Fibroblast of skin of scalp (primary cell): ENCODE results near the gene PFKFB4.

Experiments used
- DNase-seq: peaks from one replicate; pipeline ENCODE4 v3.0.0-alpha.2; 2013

The PFKFB4 gene

DNA sequence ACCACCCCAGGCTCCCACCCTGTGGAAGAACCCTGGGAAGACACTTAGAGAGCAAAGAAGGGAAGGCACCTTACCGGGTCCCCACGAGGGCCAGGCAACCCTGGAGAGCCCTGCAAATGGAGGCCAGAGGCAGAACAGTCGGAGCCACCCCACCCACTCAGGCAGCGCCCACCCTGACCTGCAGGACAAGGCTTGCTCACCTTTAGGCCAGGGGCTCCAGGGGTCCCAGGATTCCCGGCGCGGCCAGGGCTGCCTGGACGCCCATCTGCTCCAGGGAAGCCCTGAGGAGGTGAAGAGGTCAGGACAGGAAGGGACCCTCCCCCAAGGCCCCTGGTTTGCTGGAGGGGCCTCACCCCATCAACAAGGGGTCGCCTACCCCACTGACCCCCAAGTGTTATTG is 28.2 kb upstream of the PFKFB4 start:
- DNase-seq: no peak

DNA sequence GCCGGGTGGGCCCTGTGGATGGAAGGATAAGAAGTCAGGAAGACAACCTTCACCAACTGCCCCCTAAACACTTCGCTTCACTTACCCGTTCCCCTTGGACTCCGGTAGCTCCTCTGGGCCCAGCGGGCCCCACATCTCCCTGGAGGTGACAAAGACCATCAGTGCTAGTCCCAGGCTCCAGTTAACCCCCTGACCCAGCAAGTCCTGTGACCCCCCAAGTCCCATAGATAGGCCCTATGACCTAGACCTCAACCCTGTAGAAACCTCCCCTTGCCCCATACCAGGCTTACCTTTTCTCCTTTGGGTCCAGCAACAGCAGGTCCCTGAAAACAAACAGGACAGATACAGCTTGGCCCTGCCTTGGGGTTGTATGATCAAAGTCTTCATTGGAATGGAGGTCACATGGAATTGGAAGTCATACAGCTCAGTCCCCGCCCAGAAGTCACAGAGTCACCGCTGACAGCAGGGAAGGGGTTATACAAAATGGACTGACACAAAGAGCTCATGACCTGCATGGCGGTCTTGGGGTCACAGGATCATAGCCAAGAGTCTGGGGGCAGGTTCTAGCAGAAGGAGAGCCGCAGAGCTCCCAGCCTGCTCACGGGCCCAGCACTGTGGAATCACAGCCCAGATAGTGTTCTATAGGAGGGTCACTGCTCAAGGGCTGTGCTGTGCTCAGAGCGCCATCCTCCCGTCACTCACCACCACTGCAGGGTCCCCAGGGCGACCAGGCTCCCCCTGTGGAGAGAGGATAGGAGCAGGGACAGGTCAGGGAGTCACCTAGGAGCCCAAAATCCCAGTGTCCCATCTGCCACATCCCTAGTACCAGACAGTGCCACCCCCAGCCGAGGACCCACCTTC is 25.2 kb upstream of the PFKFB4 start:
- DNase-seq: no peak

DNA sequence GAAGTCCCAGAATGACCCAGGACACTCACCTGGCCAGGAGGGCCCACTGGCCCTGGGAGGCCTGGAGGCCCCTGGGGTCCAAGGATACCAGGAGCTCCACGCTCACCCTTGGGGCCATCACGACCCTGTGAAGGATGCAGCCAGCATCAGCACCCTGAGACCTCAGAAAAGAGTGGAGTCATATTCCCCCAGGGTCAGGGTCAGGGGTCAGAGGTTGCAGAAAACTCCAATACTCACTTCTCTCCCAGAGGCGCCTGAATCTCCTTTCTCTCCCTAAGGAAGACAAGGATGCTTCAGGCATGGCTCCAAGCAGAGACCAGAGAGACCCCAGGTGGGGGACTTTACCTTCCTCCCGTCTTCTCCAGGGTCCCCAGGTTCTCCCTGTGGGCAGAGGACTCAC is 20.0 kb upstream of the PFKFB4 start:
- no peak for DNase-seq

DNA sequence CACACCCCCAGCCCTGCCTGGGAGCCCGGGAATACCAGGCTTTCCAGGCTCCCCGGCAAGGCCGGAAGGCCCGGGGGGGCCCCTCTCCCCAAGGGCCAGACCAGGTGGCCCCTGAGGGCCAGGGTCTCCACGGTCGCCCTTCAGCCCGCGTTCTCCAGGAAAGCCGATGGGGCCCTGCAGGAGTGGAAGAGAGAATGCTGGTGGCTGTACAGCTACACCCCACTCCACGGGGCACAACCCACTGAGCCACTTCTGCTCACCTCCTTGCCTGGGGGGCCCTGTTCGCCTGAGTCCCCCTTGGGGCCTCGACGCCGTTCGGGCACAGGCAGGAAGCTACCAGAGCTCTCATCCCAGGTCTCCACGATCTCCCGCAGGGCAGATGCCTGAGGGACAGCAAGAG is 18.8 kb upstream of the PFKFB4 start:
- no peak for DNase-seq

DNA sequence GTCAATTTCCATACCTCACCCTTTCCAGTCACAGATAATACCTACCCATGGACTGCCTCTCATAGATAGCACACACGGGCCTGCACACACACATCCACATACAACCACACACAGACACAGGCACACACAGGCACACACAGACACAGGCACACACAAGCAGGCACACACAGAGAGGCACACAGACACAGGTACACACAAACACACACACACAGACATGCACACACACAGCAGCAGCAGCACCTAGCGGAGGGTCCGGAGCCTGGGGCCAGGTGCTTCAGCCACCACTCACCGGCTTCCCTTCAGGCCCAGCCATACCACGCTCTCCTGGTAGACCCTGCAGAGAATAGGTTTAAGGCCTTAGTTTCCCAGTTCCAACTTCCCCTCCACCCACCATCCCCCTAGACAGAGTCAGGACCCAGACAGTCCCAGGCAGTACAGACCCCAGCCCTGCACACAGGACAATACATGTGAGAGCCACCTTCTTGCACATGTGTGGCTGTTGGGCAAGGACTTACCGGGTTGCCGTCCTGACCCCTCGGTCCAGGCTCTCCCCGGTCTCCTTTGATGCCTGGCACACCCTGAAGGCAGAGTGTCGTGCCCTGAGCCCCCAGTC is 17.5 kb upstream of the PFKFB4 start:
- DNase-seq: no peak

DNA sequence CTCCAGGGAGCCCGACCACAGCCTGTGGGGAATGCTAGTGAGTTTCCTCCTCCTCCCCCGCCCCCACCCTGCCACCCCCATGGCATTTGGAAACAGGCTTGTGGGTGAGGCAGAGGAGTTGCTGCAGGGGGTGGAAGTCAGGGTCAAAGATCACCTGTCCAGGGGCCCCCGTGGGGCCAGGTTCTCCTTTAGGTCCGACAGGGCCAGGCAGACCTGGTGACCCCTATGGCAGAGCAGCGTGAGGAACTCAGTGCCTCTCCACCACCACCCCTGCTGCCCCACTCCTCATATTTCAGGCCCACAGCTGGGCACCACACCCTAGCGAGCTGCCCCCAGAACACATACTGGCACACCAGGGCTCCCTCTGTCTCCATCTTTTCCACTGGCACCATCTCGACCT is 15.9 kb upstream of the PFKFB4 start:
- DNase-seq: no peak

DNA sequence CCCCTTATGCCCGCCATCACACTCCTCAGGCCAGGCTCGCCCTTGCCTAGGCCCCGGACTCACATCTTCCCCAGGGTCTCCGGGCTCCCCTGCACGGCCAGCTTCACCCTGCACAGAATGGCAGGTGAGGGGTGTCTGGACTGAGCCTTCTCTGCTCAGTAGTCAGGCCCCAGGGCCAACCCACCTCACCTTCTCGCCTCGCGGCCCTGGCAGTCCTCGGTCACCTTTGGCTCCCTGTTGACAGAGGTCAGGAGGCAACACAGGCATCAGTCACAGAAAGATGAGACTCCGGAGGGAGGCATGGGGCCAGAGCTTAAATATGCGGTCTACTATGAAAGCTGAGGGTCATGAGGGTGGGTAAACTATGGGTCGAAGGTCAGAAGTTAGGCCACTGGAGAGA is 15.3 kb upstream of the PFKFB4 start:
- DNase-seq: no peak

DNA sequence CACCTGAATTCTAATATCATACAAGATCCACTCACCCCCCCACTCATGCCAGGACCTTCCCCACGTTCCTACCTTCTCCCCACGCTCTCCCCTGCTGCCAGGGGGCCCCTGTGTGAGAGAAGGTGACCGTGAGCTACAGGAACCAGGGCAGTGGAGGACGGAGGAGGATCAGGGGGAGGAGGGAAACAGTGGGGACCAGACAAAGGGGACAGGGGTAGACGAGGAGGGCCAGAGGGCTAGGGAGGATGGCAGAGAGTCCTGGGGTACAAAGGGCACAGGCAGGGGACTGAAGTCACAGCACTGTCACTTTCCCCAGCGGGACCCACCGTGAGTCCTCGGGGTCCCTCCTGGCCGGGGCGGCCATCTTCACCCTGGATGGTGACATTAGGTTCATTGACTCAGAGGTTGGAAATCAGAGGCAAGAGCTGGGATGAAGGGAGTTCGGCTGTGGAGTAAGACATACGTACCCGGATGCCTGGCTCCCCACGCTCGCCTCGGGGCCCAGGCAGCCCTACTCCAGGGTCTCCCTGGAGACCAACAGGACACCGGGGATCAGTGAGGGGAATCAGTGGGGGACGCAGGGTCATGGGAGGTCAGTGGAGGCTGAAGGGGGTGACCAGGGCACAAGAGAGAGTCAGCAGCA is 13.3 kb upstream of the PFKFB4 start:
- DNase-seq: no peak

DNA sequence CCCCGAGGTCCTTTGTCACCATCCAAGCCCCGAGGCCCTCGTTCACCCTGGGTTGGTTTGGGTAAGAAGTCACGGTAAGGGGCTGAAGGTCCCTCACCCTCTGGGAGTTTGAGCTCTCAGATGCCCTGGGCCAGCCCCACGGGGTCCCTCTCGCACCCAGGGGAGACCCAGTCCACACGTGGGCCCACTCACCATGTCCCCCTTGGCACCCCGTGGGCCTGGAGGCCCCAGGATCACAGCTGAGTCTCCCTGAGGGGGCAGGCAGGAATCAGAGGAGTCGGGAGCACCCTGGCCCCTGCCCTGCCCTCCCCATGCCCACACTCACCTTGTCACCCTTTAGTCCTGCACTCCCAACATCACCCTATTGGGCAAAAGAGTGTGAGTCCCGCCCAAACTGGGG is 12.8 kb upstream of the PFKFB4 start:
- no peak for DNase-seq

DNA sequence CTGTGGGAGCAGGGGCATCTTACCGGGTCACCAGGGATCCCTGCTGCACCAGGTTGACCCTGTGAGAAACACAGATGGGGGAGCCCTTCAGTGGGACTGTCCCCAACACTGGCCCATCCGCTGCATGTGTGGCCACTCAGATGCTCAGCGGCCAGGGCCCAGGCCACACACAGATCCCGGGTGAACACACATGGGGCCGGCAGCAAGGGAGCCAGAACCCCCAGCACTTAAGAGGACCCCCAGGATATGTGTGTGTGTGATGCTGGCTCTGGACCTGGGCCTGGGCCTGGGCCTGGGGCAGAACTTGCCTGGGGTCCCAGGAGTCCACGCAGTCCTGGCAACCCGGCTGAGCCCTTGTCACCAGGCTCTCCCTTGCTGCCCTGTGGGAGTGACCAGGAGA is 11.9 kb upstream of the PFKFB4 start:
- DNase-seq: no peak

DNA sequence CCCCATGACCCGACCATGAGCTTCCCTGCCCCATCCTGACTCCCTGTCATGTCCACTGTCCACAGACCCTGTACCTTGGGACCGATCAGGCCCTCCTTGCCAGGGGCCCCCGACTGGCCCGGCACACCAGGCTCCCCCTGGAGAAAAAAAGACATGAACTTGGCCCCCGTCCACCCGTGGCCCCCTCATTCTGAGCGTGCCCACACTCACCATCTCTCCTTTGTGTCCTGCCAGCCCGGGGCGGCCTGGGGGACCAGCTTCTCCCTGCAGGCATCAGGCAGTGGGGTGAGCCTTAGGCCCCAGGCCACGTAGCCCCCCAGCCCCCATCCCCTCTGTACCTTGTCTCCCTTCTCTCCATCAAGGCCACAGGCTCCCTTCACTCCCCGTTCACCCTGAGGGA is 10.9 kb upstream of the PFKFB4 start:
- no peak for DNase-seq

DNA sequence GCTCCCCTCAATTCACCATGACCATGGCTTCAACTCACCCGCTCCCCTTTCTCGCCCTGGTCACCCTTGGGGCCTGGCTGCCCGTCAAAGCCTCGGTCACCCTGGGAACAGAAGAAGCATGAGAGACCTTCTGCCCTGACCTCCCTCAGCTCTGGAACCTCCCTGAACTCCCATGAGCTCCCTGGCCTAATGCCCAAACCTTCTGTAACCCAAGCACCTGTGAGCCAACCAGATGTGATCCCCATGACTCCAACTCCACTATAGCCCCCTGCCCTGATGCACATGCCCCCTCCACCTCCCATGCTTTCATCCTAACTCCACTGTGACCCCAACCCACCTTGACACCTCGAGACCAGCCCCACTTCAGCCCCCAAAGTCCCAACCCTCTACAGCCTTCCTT is 10.5 kb upstream of the PFKFB4 start:
- no peak for DNase-seq

DNA sequence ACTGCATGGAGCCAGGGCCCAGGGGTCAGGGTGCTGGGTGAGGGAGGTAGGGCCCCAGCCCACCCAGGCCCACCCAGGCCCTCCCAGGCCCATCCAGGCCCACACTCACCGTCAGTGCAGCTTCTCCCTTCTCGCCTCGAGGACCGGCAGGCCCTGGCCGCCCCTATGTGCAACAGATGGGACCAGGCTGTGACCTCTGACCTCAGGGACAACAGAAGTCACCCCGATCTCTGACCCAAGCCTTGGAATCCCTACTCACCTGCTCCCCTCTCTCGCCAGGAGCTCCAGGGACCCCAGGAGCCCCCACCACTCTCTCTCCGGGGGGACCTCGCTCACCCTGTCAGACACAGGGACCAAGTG is 9.8 kb upstream of the PFKFB4 start:
- DNase-seq: no peak

DNA sequence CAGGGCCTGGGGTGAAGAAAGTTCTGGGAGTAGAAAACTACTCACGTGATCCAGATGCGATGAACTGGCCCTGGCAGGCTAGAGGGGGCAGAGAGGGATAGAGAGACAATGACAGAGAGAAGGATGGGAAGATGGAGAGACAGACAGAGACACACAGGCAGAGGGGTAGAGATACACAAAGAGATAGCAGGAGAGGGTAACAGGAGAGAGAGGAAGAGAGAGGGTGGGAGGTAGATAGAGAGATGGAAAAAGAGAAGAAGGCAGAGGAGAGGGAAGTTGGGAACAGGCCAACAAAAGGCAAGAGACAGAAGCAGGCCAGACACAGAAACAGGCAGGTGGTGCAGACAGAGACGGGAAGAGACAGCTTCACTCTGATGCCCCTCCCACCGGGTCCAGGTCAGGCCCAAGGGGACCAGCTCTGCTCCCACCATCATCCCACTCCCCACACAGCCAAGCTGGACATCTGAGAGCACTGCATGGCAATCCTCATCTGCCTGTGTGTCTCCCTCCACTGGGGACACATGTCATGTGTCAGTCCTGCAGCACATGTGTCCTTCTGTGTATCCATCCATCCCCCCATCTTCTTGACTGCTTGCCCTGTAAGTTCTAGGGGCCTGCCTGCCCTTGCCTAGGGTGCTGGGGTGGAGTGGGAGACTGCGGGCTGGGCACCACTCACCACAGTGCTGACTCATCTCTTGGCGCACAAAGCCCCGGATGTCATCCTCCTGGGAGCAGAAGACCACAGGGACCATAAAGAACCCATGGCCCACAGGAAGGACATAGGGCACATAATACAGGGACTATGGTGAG is 9.2 kb upstream of the PFKFB4 start:
- DNase-seq: peak; percentile 68

DNA sequence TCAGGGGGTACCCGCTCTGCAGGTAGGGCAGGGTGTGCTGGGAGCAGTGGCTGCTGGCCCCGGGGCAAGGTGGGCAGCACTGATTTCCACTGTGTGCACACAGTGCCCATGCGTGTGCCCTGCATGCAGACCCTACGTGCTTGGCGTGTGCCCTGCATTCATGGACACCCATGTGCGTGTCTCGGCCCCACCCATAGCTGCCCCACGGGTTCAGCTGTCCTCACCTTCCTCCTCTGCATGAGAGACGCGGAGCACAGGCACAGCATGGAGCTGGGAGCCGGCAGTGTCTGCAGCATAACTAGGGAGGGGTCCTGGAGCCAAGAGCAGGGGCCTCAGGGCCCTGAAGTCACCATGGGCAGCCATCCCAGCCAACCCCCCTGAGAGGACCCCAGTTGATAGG is 8.6 kb upstream of the PFKFB4 start:
- DNase-seq: no peak

DNA sequence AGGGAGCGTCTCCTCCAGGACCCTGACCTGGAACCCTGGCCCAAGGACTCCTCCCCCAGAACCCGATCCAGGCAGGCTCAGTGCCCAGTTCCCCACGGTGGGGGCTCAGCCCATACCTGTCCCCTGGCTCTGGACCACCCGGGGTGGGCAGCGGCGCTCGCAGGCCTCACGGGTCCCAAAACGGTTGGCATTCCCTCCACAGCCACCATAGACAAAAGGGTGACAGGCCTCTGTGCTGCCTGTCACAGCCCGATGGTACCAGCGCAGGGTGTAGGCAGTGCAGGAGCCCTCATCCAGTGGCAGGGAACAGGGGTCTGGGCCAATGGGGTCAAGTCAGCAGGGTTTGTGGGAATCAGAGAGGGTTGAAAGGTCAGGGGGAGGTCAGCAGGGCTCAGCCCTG is 8.1 kb upstream of the PFKFB4 start:
- no peak for DNase-seq

DNA sequence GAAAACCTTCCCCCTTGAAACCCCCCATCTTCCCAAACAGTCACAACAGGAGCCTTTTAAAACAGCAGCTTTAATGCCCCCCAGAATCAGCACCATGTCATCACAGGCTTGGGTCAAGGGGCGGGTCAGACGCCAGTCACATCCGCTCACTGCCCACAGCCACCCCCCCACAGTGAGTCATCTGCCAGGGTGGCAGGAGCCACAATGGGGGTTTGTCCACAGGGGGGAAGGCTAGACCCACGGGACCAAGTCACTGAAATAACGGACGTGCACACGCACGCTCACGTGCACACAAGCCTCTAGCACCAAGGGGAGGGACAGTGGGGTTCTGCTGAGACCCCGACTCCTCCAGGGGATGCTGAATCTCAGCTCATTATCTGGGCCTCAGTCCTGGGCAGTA is 7.4 kb upstream of the PFKFB4 start:
- peak; percentile 83 for DNase-seq

DNA sequence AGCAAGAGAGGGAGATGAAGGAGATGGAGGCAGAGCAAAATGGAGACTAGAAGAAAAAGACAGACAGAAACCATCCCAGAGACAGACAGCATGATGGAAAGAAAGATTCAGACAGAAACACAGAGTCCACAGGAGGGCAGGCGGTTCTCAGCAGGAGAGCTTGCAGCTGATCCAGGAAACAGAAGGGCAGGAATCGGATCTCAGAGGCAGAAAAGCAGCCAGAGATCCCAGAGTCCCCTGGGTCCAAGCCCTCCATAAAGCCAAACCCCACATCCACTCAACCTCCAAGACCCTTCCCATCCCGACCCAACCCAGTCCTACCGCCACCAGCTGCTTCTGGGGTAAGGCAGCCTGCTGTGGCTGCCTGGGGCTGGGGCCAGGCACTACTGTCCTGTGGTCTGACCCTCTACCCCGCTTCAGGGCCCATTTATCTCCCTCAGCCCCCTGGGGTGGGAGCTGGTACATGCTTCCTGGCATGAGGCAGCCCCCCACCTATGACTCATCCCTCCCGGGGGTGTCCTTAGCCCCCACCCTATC is 6.8 kb upstream of the PFKFB4 start, which contains the start of gene UCN2:
Gene UCN2, minus strand, starts transcription at position 400 of the 537 bp plus-strand sequence. CDS start 657 bp downstream, outside the sequence.
- DNase-seq: peak; percentile 70

DNA sequence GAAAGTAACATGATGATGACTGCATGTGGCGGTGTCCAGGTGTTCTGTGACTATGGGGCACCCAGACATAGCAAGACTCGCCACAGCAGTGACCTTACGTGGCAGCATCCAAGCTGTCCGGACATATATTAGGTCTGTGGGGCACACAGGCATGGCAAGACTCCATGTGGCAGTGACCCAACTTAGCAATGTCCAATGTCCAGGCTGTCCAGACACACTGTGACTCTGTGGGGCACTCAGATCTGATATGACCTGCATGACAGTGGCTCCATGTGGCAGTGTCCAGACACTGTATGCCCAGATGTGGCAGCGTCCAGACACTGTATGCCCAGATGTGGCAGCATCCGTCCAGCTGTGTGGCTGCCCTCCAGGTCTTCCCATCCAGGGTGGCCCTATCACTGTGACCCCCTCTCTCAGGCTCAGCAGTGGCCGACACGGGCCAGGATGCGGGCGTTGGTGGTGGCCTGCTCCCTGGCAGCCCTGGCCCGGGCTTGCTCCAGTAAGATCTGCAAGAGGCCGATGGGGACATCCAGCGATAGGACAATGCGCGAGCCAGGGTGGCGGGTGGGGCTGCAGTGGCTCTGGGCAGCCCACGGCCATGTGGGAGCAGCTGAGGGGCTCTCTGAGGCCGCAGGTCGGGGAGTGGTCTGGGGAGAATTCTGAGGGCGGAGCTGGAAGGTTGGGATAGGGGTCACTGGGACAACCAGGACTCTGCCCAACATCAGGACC is 5.9 kb upstream of the PFKFB4 start:
- DNase-seq: no peak

DNA sequence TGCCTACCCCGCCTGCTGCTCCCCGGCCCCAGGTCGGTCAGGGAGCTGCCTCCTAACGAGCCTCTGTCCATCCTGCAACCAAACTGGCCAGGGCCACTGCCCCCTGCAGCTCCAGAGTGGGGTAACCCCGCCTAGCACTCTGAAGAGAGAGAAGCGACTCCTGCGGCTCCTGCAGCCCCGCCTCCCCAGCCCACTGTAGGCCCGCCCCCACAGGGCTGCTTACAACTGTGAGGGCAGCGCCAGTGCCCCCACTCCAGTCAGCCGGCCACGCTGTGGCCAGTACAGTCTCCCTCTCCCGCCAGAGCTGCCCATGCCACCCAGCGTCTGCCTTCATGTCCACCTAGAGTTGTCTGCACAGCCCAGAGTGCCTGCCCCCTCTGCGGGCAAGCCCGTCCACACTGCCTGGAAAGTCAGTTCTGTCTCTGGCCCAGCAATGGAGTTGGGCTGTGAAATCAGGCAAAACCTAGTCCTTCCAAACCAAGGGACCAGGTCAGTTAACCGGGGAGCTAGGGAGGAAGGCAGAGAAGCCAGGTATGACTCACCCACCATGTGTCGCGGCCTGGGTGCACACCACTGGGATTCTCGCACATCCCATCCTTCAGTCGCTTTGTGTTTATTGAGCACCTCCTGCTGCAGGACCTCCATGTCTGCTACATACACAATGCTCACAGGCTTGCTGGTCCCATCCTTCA is 4.6 kb upstream of the PFKFB4 start:
- DNase-seq: peak; percentile 60

DNA sequence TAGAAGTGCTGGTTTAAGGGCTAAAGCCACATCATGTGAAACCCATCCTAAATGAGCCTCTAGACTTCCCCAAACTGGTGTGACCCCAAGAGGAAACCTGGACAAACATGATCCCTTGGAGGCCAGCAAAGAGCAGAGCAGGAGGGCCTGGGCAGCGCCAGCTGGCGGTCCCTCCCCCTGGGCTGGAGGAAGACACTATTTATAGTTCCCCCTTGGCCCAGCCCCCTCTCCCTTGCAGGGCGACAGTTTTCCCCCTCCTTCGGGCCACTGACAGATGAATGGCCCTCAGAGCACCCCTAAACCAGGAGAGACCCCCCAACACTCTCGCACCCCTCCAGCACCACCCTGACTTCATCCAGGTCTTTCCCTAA is 4.0 kb upstream of the PFKFB4 start:
- no peak for DNase-seq
